GM18519 (cell line): ENCODE measurements around the gene SLBP.

ENCODE experiments used
- ATAC-seq: cut with Tn5 transposase; IDR thresholded peaks from one replicate; pipeline ENCODE4 v1.9.1; 2021; ENCODE audit warnings: mild to moderate bottlenecking, moderate library complexity; ENCODE audit not compliant: unreplicated experiment, low FRiP score

SLBP gene

DNA sequence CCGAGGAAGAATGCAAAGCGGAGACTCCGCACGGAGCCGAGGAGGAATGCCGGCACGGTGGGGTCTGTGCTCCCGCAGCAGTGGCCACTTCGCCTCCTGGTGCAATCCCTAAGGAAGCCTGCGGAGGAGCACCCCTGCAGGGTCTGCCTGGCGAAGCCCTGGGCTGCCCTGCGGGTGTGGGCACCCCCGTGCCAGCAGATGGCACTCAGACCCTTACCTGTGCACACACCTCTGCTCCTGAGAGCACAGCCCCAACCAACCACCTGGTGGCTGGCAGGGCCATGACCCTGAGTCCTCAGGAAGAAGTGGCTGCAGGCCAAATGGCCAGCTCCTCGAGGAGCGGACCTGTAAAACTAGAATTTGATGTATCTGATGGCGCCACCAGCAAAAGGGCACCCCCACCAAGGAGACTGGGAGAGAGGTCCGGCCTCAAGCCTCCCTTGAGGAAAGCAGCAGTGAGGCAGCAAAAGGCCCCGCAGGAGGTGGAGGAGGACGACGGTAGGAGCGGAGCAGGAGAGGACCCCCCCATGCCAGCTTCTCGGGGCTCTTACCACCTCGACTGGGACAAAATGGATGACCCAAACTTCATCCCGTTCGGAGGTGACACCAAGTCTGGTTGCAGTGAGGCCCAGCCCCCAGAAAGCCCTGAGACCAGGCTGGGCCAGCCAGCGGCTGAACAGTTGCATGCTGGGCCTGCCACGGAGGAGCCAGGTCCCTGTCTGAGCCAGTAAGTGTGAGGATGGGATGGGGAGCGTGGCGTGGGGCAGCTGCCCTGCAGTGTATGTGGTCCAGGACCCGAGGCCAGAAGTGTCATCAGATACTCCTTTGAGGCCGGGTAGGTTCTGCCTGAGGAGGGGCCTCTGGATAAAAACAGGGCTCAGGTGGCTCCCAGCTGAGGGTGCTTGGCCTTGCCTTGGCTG, 16.2 kb upstream of the SLBP start:
- ATAC-seq = no peak

DNA sequence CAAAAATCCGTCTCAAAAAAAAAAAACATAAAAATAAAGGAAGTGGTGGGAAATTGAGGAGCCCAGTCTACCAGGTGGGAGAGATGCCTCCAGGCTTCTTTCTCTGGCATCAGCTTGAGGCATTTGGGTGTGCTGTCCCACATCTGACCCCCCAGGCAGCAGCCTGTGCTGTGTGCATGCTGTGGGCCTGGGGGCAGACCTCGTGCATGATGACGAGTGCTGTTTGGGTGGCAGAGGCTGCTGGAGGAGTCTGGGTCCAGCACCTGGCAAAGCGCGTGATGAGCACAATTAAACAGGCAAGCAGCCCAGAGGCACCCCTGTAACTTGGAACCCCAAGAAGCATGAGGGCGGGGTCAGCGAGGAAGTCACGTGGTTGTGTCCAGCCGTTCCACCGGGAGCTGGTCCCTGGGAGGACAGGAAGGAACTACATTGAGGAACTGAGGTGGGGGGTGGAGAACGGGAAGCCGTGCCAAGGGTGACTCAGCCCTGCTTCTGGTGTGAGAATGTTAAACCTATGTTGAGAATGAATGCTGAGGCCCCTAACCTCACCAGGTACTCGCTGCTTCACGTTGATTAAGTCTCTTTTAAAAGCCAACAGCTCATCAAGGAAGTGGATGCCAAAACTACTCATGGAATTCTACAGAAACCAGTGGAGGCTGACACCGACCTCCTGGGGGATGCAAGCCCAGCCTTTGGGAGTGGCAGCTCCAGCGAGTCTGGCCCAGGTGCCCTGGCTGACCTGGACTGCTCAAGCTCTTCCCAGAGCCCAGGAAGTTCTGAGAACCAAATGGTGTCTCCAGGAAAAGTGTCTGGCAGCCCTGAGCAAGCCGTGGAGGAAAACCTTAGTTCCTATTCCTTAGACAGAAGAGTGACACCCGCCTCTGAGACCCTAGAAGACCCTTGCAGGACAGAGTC, 15.3 kb upstream of the SLBP start:
- ATAC-seq = no peak

- no peak for ATAC-seq
Observed at GRCh38 chr4:1726146-1726934, 14.2 kb upstream of the SLBP start.

- no peak for ATAC-seq
Observed at GRCh38 chr4:1725521-1725920, 13.4 kb upstream of the SLBP start.

GRCh38 chr4:1723131-1723801, 11.1 kb upstream of the SLBP start:
- ATAC-seq = no peak

- ATAC-seq = no peak
Observed at GRCh38 chr4:1722551-1723118, 10.5 kb upstream of the SLBP start.

GRCh38 chr4:1721666-1722550, 9.8 kb upstream of the SLBP start:
- no peak for ATAC-seq

DNA sequence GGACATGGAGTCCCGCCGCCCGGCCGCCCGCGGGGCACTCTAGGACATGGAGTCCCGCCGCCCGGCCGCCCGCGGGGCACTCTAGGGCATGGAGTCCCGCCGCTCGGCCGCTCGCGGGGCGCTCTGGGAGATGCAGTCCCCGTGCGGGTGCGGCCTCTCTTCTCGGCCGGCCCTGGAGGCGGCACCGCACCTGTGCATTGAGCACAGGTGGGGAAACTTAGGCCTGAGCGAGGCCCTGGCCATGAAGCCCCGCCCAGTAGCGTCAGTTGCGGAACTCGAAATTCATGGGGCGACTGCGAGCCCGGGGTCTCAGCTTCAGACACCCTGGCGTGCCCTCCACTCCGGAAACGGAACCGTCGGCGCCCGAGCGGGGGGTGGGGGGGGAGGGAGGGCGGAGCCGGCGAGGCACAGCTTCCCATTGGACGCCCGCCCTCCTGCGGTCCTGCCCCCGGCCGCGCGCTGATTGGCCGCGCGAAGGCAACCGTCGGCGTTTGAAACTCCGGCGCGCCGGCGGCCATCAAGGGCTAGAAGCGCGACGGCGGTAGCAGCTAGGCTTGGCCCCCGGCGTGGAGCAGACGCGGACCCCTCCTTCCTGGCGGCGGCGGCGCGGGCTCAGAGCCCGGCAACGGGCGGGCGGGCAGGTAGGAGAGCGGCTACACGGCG, 9.0 kb upstream of the SLBP start, which contains the start of the genes TACC3 and TMEM129:
TACC3 (plus strand) TSS at position 519 of the 663 bp plus-strand sequence. CDS start 1,901 bp downstream, outside the sequence.
TMEM129 (minus strand) TSS at position 321 of the 663 bp plus-strand sequence. CDS start 486 bp downstream, outside the sequence.
- peak; percentile 42 for ATAC-seq

- peak; percentile 2 for ATAC-seq
Observed at GRCh38 chr4:1720163-1720983, 8.3 kb upstream of the SLBP start.

GRCh38 chr4:1718095-1718850, 6.2 kb upstream of the SLBP start:
- ATAC-seq = no peak

- ATAC-seq = no peak
Observed at GRCh38 chr4:1717129-1718094, 5.3 kb upstream of the SLBP start.

GRCh38 chr4:1716065-1716945, 4.2 kb upstream of the SLBP start:
- no peak for ATAC-seq

DNA sequence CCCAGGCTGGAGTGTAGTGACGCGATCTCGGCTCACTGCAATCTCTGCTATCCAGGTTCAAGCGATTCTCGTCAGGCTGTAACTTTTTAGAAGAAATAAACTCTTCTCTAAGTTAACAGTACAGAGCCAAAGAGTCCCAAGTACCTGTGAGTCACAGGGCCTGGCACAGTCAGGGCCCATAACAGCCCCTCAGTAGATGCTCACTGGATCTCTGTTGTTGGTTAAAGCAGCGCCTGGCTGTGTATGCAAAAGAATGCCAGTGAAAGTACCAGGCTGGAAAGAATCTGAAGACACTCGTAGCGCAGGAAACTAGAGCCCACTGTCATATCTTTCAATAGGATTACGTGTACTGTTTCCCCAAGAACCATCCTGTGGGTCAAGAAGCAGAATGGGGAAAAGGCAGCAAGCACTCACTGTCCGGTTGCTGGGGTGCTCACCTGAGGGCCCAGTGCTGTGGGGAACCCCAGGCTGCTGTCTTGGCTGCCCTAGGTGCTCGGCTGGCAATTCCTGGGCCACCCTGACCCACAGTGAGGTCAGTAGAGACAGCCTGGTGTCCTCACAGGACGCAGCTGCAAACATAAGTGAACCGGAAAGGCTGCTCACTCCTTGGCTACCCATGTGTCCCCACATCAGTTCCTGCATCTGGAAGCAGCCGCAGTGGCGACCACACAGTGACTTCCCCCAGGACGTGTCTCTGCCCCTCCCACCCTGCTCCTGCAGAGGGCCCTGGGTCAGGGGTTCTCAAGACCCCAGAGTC, 3.1 kb upstream of the SLBP start:
- ATAC-seq = no peak
